Retinal pigment epithelial cell (primary cell): Measurements from ENCODE around the gene KLHL5.

Experiments
- DNase-seq: peaks from one replicate; pipeline ENCODE4 v3.0.0-alpha.2; 2010; ENCODE audit warnings: low read depth
- H3K4me3 ChIP-seq: 2 replicates; pipeline ENCODE4 v1.5.1; 2011; ENCODE audit warnings: mild to moderate bottlenecking, low read length, control low read depth, moderate library complexity
- CTCF ChIP-seq: conservative IDR thresholded peaks from 2 replicates; pipeline ENCODE4 v1.5.1; 2011; ENCODE audit warnings: low read depth, low read length, control low read depth, inconsistent platforms

Gene KLHL5

GRCh38 chr4:39037491-39037825 is 24.6 kb upstream of the KLHL5 start:
- DNase-seq = no peak
- no peak for TF ChIP-seq CTCF
- H3K4me3 ChIP-seq = no peak overlapping the region

- no peak for DNase-seq
- no peak overlapping the region for H3K4me3 ChIP-seq
- no peak for TF ChIP-seq CTCF
Observed at GRCh38 chr4:39037941-39038340, 24.1 kb upstream of the KLHL5 start.

GRCh38 chr4:39039108-39039507 is 22.9 kb upstream of the KLHL5 start:
- DNase-seq = no peak
- TF ChIP-seq CTCF = no peak

GRCh38 chr4:39042366-39042765 is 19.7 kb upstream of the KLHL5 start:
- no peak for TF ChIP-seq CTCF
- H3K4me3 ChIP-seq = no peak overlapping the region

More at GRCh38 chr4:39039108-39039507, 22.9 kb upstream of the KLHL5 start:
- no peak overlapping the region for H3K4me3 ChIP-seq

GRCh38 chr4:39043058-39043860 is 18.8 kb upstream of the KLHL5 start:
- peak overlapping the region; percentile 77 for H3K4me3 ChIP-seq
- no peak for TF ChIP-seq CTCF
- DNase-seq = peak; percentile 67

More at GRCh38 chr4:39042366-39042765, 19.7 kb upstream of the KLHL5 start:
- no peak for DNase-seq

GRCh38 chr4:39043861-39044363 is 18.1 kb upstream of the KLHL5 start:
- no peak for TF ChIP-seq CTCF
- peak overlapping the region; percentile 77 for H3K4me3 ChIP-seq
- no peak for DNase-seq

- DNase-seq = no peak
- no peak for TF ChIP-seq CTCF
- H3K4me3 ChIP-seq = peak overlapping the region; percentile 77
Observed at GRCh38 chr4:39044364-39044955, 17.6 kb upstream of the KLHL5 start.
